ENCODE results near the gene PEF1. TPM values are rescaled to one million over a fixed set of nuclear protein-coding genes. Genes with fewer than 3 reads are reported as not detected.

Gene PEF1
- total and polyA plus RNA-seq, 2 experiments from 2014 or later, result 71.3 to 97.5 TPM

DNA sequence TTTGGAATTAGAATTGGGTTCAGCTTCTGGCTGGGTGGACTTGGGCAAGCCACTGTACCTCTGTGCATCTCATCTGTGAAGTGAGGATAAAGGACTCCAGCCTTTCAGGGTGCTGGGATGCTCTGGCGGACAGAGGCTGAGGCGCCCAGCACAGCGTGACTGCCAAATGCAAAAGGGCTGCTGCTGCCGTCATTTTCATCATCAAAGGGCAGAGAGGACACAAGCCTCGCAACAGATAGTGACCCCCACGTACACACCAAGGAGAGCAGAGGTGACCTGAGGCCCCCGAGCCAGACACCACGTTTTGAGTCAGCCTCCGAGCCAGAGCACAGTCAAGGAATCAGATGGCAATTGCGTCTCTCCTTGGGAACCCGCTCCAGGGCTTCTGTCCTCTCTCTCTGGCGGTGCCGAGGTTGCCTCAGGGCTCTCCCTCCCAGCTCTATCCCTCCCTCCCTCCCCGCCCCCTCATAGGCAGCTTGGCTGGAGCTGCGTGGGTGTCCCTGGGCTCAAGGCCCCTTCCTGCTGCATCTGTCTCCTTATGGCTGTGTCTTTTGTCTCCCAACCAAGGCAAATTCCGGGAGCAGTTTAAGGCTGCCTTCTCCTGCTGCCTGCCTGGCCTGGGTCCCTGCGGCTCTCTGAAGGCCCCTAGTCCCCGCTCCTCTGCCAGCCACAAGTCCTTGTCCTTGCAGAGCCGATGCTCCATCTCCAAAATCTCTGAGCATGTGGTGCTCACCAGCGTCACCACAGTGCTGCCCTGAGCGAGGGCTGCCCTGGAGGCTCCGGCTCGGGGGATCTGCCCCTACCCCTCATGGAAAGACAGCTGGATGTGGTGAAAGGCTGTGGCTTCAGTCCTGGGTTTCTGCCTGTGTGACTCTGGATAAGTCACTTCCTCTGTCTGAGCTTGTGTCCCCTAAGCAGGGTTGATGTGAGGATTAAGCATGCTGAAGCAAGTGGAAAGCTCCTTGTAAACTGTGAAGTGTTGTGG, 18.2 kb downstream of the PEF1 start:
- WGBS, 2 experiments (ENCODE audit: low coverage in 1 of 2, low lambda C conversion rate in 2 of 2, missing lambda C conversion rate in 2 of 2), result 15 to 20% methylated on average over 20 to 23 of the region's 23 CpGs
- H3K36me3 ChIP-seq (ENCODE audit: low read depth), result 0 out of 2 replicates have a peak, but pooled peaks cover 17% of the 10 kb centered on the region
- peak overlapping the region; percentile 53 for H3K27ac ChIP-seq
- TF ChIP-seq EZH2 (IDR thresholded peaks at IDR 0.05; ENCODE audit: insufficient read depth, poor library complexity, severe bottlenecking) (no peak), EZH2phosphoT487 (IDR thresholded peaks at IDR 0.05; ENCODE audit: insufficient read depth, low read depth) (no peak)
- in situ Hi-C loops (cut with MboI), result no loop called here
- no peaks in the 10 kb centered on the region for H3K27me3 ChIP-seq (replicated peaks; ENCODE audit: insufficient read depth)
- H3F3A ChIP-seq (ENCODE audit: insufficient read depth), result peaks cover 16% of the 10 kb centered on the region
- DNase-seq, result peak; percentile 73
- H2AFZ ChIP-seq, result no peak overlapping the region
- no peaks in the 10 kb centered on the region for H4K20me1 ChIP-seq (ENCODE audit: insufficient read depth)
- H3K4me1 ChIP-seq (ENCODE audit: insufficient read depth), result peaks cover 27% of the 10 kb centered on the region
- H3K79me2 ChIP-seq (ENCODE audit: insufficient read depth), result no peaks in the 10 kb centered on the region
- H3K9me2 ChIP-seq (ENCODE audit: insufficient read depth), result no peaks in the 10 kb centered on the region
- peak overlapping the region; percentile 58 for H3K4me2 ChIP-seq (ENCODE audit: unreplicated experiment)
- H3K9me3 ChIP-seq (ENCODE audit: low read depth), result no peaks in the 10 kb centered on the region
- peak overlapping the region; percentile 20; the same call in 1 of the 2 replicates for H3K9ac ChIP-seq
- H3K4me3 ChIP-seq, result no peak overlapping the region

DNA sequence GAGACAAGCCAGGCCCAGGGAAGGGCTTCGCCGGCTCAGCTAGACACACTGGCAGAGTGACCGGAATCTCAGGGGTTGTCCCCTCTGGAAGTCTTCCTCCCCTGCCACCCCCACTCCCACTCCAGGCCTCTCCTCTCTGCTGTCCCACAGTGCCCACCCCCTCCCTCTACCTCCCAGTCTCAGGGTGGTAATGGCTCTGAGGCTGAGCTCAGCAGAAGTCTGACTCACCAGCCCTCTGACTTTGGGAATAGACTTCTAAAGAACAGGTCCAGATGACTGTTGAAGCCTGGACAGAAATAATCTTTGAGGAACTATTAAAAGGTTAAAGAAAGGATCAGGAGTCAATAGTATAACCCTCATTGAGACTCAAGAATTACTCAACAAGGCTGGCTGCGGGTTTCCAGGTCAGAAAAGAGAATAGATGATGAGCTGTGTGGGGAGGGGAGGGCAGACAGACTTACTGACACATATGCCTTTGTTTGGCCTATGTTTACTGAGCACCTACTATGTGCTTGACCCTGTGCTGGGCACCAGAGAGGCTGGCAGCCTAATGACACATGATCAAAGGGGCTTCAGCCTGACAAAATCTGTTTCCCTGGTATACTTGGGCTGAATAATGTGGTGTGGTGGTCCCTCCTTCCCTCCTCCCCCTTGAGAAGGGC, 19.0 kb downstream of the PEF1 start:
- Histone ChIP-seq H3K27ac (peak overlapping the region; percentile 53), H3K9me3 (ENCODE audit: low read depth) (no peaks in the 10 kb centered on the region), H3F3A (ENCODE audit: insufficient read depth) (peaks cover 16% of the 10 kb centered on the region), H3K9me2 (ENCODE audit: insufficient read depth) (no peaks in the 10 kb centered on the region), H3K9ac (peak overlapping the region; percentile 20; the same call in 1 of the 2 replicates), H2AFZ (no peak overlapping the region), H4K20me1 (ENCODE audit: insufficient read depth) (no peaks in the 10 kb centered on the region), H3K4me1 (ENCODE audit: insufficient read depth) (peaks cover 27% of the 10 kb centered on the region), H3K4me3 (no peak overlapping the region), H3K4me2 (ENCODE audit: unreplicated experiment) (no peak overlapping the region), H3K27me3 (replicated peaks; ENCODE audit: insufficient read depth) (no peaks in the 10 kb centered on the region), H3K79me2 (ENCODE audit: insufficient read depth) (no peaks in the 10 kb centered on the region), H3K36me3 (ENCODE audit: low read depth) (0 out of 2 replicates have a peak, but pooled peaks cover 14% of the 10 kb centered on the region)
- WGBS, 2 experiments (ENCODE audit: low coverage in 1 of 2, low lambda C conversion rate in 2 of 2, missing lambda C conversion rate in 2 of 2), result 0 to 71% methylated on average over 1 to 4 of the region's 4 CpGs
- in situ Hi-C loops (cut with MboI), result no loop called here
- peak; percentile 88 for DNase-seq
- no peak for TF ChIP-seq EZH2phosphoT487 (IDR thresholded peaks at IDR 0.05; ENCODE audit: insufficient read depth, low read depth)

- Histone ChIP-seq H3K79me2 (ENCODE audit: insufficient read depth) (no peaks in the 10 kb centered on the region), H3K4me3 (no peak overlapping the region), H3K4me2 (ENCODE audit: unreplicated experiment) (no peak overlapping the region), H2AFZ (no peak overlapping the region), H3K27ac (no peak overlapping the region), H3F3A (ENCODE audit: insufficient read depth) (peaks cover 16% of the 10 kb centered on the region), H3K36me3 (ENCODE audit: low read depth) (0 out of 2 replicates have a peak, but pooled peaks cover 14% of the 10 kb centered on the region), H4K20me1 (ENCODE audit: insufficient read depth) (no peaks in the 10 kb centered on the region), H3K4me1 (ENCODE audit: insufficient read depth) (peaks cover 27% of the 10 kb centered on the region), H3K9ac (no peak overlapping the region), H3K9me3 (ENCODE audit: low read depth) (no peaks in the 10 kb centered on the region), H3K9me2 (ENCODE audit: insufficient read depth) (no peaks in the 10 kb centered on the region), H3K27me3 (replicated peaks; ENCODE audit: insufficient read depth) (no peaks in the 10 kb centered on the region)
- TF ChIP-seq EZH2 (IDR thresholded peaks at IDR 0.05; ENCODE audit: insufficient read depth, poor library complexity, severe bottlenecking) (no peak), EZH2phosphoT487 (IDR thresholded peaks at IDR 0.05; ENCODE audit: insufficient read depth, low read depth) (no peak)
- WGBS, 2 experiments (ENCODE audit: low coverage in 1 of 2, low lambda C conversion rate in 2 of 2, missing lambda C conversion rate in 2 of 2), result 96 to 98% methylated on average over 16 of the region's 16 CpGs
- in situ Hi-C loops (cut with MboI), result no loop called here
- no peak for DNase-seq
Measured at GRCh38 chr1:31624731-31625514, 19.8 kb downstream of the PEF1 start.

DNA sequence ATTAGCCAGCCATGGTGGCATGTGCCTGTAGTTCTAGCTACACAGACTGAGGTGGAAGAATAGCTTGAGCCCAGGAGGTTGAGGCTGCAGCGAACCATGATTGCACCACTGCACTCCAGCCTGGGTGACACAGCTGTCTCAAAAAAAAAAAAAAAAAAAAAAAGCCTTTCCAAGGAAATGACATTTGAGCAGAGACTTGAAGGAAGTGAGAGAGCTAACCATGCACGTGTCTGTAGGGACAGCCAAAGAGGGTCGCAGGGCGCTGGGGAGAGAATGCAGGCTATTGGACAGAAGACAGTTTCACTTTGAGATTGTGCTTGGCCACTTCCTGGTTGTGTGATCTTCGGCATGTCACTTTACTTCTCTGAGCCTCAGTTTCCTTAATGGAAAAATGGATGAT, 20.4 kb downstream of the PEF1 start:
- Histone ChIP-seq H3K4me2 (ENCODE audit: unreplicated experiment) (no peak overlapping the region), H3K4me1 (ENCODE audit: insufficient read depth) (peaks cover 27% of the 10 kb centered on the region), H3K9me3 (ENCODE audit: low read depth) (no peaks in the 10 kb centered on the region), H3K79me2 (ENCODE audit: insufficient read depth) (no peaks in the 10 kb centered on the region), H3F3A (ENCODE audit: insufficient read depth) (peaks cover 16% of the 10 kb centered on the region), H3K4me3 (no peak overlapping the region), H3K9ac (no peak overlapping the region), H3K36me3 (ENCODE audit: low read depth) (0 out of 2 replicates have a peak, but pooled peaks cover 9% of the 10 kb centered on the region), H3K27ac (no peak overlapping the region), H4K20me1 (ENCODE audit: insufficient read depth) (no peaks in the 10 kb centered on the region), H2AFZ (no peak overlapping the region), H3K27me3 (replicated peaks; ENCODE audit: insufficient read depth) (no peaks in the 10 kb centered on the region), H3K9me2 (ENCODE audit: insufficient read depth) (no peaks in the 10 kb centered on the region)
- TF ChIP-seq EZH2 (IDR thresholded peaks at IDR 0.05; ENCODE audit: insufficient read depth, poor library complexity, severe bottlenecking) (no peak), EZH2phosphoT487 (IDR thresholded peaks at IDR 0.05; ENCODE audit: insufficient read depth, low read depth) (no peak)
- in situ Hi-C loops (cut with MboI), result no loop called here
- 91 to 94% methylated on average over 5 of the region's 5 CpGs for WGBS, 2 experiments (ENCODE audit: low coverage in 1 of 2, low lambda C conversion rate in 2 of 2, missing lambda C conversion rate in 2 of 2)
- DNase-seq, result no peak
